GM18858 (cell line): Measurements from ENCODE around the gene LCP2.

Source experiments
- ATAC-seq: cut with Tn5 transposase; IDR thresholded peaks from one replicate; pipeline ENCODE4 v1.9.1; 2021; ENCODE audit not compliant: unreplicated experiment

Gene LCP2

GRCh38 chr5:170296935-170297588 lies 515 bp downstream of the LCP2 start:
- ATAC-seq: peak; percentile 44

- ATAC-seq: no peak
Measured at GRCh38 chr5:170296036-170296934, 1.3 kb downstream of the LCP2 start.

GRCh38 chr5:170294556-170294955 lies 3.0 kb downstream of the LCP2 start:
- ATAC-seq: no peak

- no peak for ATAC-seq
Measured at GRCh38 chr5:170294057-170294456, 3.5 kb downstream of the LCP2 start.

- peak; percentile 66 for ATAC-seq
Measured at GRCh38 chr5:170293273-170293672, 4.3 kb downstream of the LCP2 start.

- ATAC-seq: no peak
Measured at GRCh38 chr5:170292179-170293104, 5.1 kb downstream of the LCP2 start.

GRCh38 chr5:170290498-170290897 lies 7.1 kb downstream of the LCP2 start:
- no peak for ATAC-seq

- no peak for ATAC-seq
Measured at GRCh38 chr5:170289764-170290163, 7.8 kb downstream of the LCP2 start.

GRCh38 chr5:170289121-170289520 lies 8.5 kb downstream of the LCP2 start:
- no peak for ATAC-seq

- ATAC-seq: no peak
Measured at GRCh38 chr5:170288551-170288950, 9.0 kb downstream of the LCP2 start.

GRCh38 chr5:170288151-170288550 lies 9.4 kb downstream of the LCP2 start:
- ATAC-seq: no peak

- no peak for ATAC-seq
Measured at GRCh38 chr5:170287532-170287931, 10.0 kb downstream of the LCP2 start.

GRCh38 chr5:170286386-170286925 lies 11.1 kb downstream of the LCP2 start:
- ATAC-seq: no peak

- no peak for ATAC-seq
Measured at GRCh38 chr5:170285181-170285580, 12.4 kb downstream of the LCP2 start.

GRCh38 chr5:170284231-170284630 lies 13.3 kb downstream of the LCP2 start:
- no peak for ATAC-seq

- no peak for ATAC-seq
Measured at GRCh38 chr5:170283296-170283695, 14.3 kb downstream of the LCP2 start.

GRCh38 chr5:170280011-170280493 lies 17.5 kb downstream of the LCP2 start:
- no peak for ATAC-seq

- no peak for ATAC-seq
Measured at GRCh38 chr5:170279459-170279817, 18.1 kb downstream of the LCP2 start.

- peak; percentile 85 for ATAC-seq
Measured at GRCh38 chr5:170278611-170279458, 18.7 kb downstream of the LCP2 start.

GRCh38 chr5:170277867-170278281 lies 19.7 kb downstream of the LCP2 start:
- ATAC-seq: no peak
